IMR-90 (cell line): ENCODE results near the gene ITGB5. TPM values are rescaled to one million over a fixed set of nuclear protein-coding genes. Genes with fewer than 3 reads are reported as not detected.

Experiments used
- ATAC-seq: fragments of 200-7000 bp; cut with Tn5 transposase; 2 replicates; pipeline ENCODE4 v1.9.1; 2020; ENCODE audit warnings: low read depth, mild to moderate bottlenecking, moderate library complexity
- BruUV-seq: library from RNA; stranded (reverse); fragments of 400-500 nt; replicated peaks from 2 replicates; lab custom pipeline; 2021; lab: Mats Ljungman, UMichigan
- CTCF ChIA-PET: fragments of 300-600 bp; formaldehyde crosslinking; extraction: SDS; loops from one replicate; lab custom pipeline; 2021; ENCODE audit warnings: antibody characterized with exemption; lab: Yijun Ruan, JAX
- POLR2A ChIA-PET: fragments of 300-600 bp; sonication (Branson Sonifier 250); formaldehyde crosslinking; loops from one replicate; lab custom pipeline; 2022; ENCODE audit warnings: antibody characterized with exemption; ENCODE audit not compliant: unreplicated experiment; lab: Charles Lee
- DNase-seq: peaks from one replicate; pipeline ENCODE4 v3.0.0; 2013
- H2AFZ ChIP-seq: replicated peaks from 2 replicates; pipeline ENCODE3; 2013; ENCODE audit warnings: low read length, mild to moderate bottlenecking; ENCODE audit not compliant: poor library complexity
- H2AK5ac ChIP-seq: 2 replicates; pipeline ENCODE4 v1.6.1; 2013; ENCODE audit warnings: low read depth, low read length, inconsistent platforms
- H2AK9ac ChIP-seq: replicated peaks from 2 replicates; pipeline ENCODE3; 2013; ENCODE audit warnings: mild to moderate bottlenecking, low read depth, low read length, moderate library complexity; ENCODE audit not compliant: poor library complexity
- H2BK120ac ChIP-seq: 2 replicates; pipeline ENCODE4 v1.6.1; 2013; ENCODE audit warnings: low read depth, low read length, inconsistent platforms
- H2BK15ac ChIP-seq: 3 replicates; pipeline ENCODE4 v1.6.1; 2013; ENCODE audit warnings: low read depth, low read length, inconsistent platforms
- H2BK20ac ChIP-seq: 2 replicates; pipeline ENCODE4 v1.6.1; 2013; ENCODE audit warnings: low read depth, mild to moderate bottlenecking, inconsistent platforms, low read length, moderate library complexity
- H2BK5ac ChIP-seq: 2 replicates; pipeline ENCODE4 v1.6.1; 2013; ENCODE audit warnings: mild to moderate bottlenecking, low read depth, low read length, inconsistent platforms; ENCODE audit not compliant: poor library complexity, severe bottlenecking
- H3K14ac ChIP-seq: replicated peaks from 2 replicates; pipeline ENCODE4 v1.6.1; 2013; ENCODE audit warnings: low read depth, low read length, inconsistent platforms
- H3K18ac ChIP-seq: 2 replicates; pipeline ENCODE4 v1.6.1; 2013; ENCODE audit warnings: low read depth, low read length, control low read depth
- H3K23ac ChIP-seq: 2 replicates; pipeline ENCODE4 v1.6.1; 2013; ENCODE audit warnings: low read depth, low read length, inconsistent platforms
- H3K27ac ChIP-seq: 2 replicates; pipeline ENCODE4 v1.5.1; 2013; ENCODE audit warnings: mild to moderate bottlenecking, control low read depth, low read length; ENCODE audit not compliant: insufficient read depth
- H3K27me3 ChIP-seq: 2 replicates; pipeline ENCODE4 v1.6.1; 2013; ENCODE audit warnings: low read length; ENCODE audit not compliant: control insufficient read depth, insufficient read depth
- H3K36me3 ChIP-seq: 2 replicates; pipeline ENCODE4 v1.6.1; 2013; ENCODE audit warnings: low read length, mixed read lengths; ENCODE audit not compliant: control insufficient read depth, insufficient read depth
- H3K4ac ChIP-seq: 2 replicates; pipeline ENCODE4 v1.6.1; 2013; ENCODE audit warnings: low read depth, low read length, inconsistent platforms
- H3K4me1 ChIP-seq: 2 replicates; pipeline ENCODE4 v1.6.1; 2013; ENCODE audit warnings: low read length, mixed read lengths; ENCODE audit not compliant: control insufficient read depth, insufficient read depth
- H3K4me2 ChIP-seq: 2 replicates; pipeline ENCODE4 v1.6.1; 2013; ENCODE audit warnings: low read depth, mild to moderate bottlenecking, control low read depth, low read length, moderate library complexity
- H3K4me3 ChIP-seq: 2 replicates; pipeline ENCODE4 v1.5.1; 2013; ENCODE audit warnings: low read depth, mild to moderate bottlenecking, control low read depth, low read length, moderate library complexity; ENCODE audit not compliant: insufficient read depth
- H3K56ac ChIP-seq: 2 replicates; pipeline ENCODE4 v1.6.1; 2013; ENCODE audit warnings: low read length, inconsistent platforms; ENCODE audit not compliant: insufficient read depth; ENCODE audit errors: extremely low read depth
- H3K79me1 ChIP-seq, 2 experiments: 2 replicates each; pipeline ENCODE4 v1.6.1; 2013; ENCODE audit warnings: low read length in 2 of 2, inconsistent platforms in 1 of 2, low read depth in 1 of 2
- H3K9ac ChIP-seq: 2 replicates; pipeline ENCODE4 v1.6.1; 2013; ENCODE audit warnings: low read depth, low read length, control low read depth
- H3K9me1 ChIP-seq: 2 replicates; pipeline ENCODE4 v1.6.1; 2013; ENCODE audit warnings: low read length, inconsistent platforms; ENCODE audit not compliant: insufficient read depth
- H3K9me3 ChIP-seq: 2 replicates; pipeline ENCODE4 v1.6.1; 2013; ENCODE audit warnings: low read length; ENCODE audit not compliant: control insufficient read depth, insufficient read depth
- H4K20me1 ChIP-seq: 2 replicates; pipeline ENCODE4 v1.6.1; 2013; ENCODE audit warnings: low read length, inconsistent platforms; ENCODE audit not compliant: insufficient read depth
- H4K5ac ChIP-seq: 2 replicates; pipeline ENCODE4 v1.6.1; 2013; ENCODE audit warnings: mild to moderate bottlenecking, low read depth, low read length, control low read depth
- H4K8ac ChIP-seq, 2 experiments: 2 replicates each; pipeline ENCODE4 v1.6.1; 2013; ENCODE audit warnings: low read depth in 2 of 2, low read length in 2 of 2, control low read depth in 1 of 2, inconsistent platforms in 1 of 2
- H4K91ac ChIP-seq: 2 replicates; pipeline ENCODE4 v1.6.1; 2013; ENCODE audit warnings: low read depth, low read length, inconsistent platforms; ENCODE audit not compliant: insufficient read depth
- CEBPB ChIP-seq: IDR thresholded peaks from 2 replicates; pipeline ENCODE4 v1.6.1; 2012; ENCODE audit warnings: low read depth, low read length, improper control_type of control experiment
- MAZ ChIP-seq: IDR thresholded peaks from 2 replicates; pipeline ENCODE4 v1.6.1; 2012; ENCODE audit warnings: low read depth, mild to moderate bottlenecking, low read length, improper control_type of control experiment, moderate library complexity, borderline replicate concordance
- MXI1 ChIP-seq: IDR thresholded peaks from 2 replicates; pipeline ENCODE4 v1.6.1; 2012; ENCODE audit warnings: low read depth, mild to moderate bottlenecking, low read length, moderate library complexity, borderline replicate concordance
- NFE2L2 ChIP-seq: fragments of 150-350 bp; IDR thresholded peaks from 2 replicates; pipeline ENCODE4 v1.6.1; 2016; ENCODE audit warnings: low read depth, mild to moderate bottlenecking, low read length
- POLR2A ChIP-seq: IDR thresholded peaks from 2 replicates; pipeline ENCODE4 v1.6.1; 2012; ENCODE audit warnings: mild to moderate bottlenecking, low read depth, low read length
- RAD21 ChIP-seq: IDR thresholded peaks from 2 replicates; pipeline ENCODE4 v1.6.1; 2012; ENCODE audit warnings: low read length, improper control_type of control experiment
- RCOR1 ChIP-seq: IDR thresholded peaks from 2 replicates; pipeline ENCODE4 v1.6.1; 2012; ENCODE audit warnings: mild to moderate bottlenecking, low read length, improper control_type of control experiment; ENCODE audit not compliant: insufficient replicate concordance
- RFX5 ChIP-seq: IDR thresholded peaks from 2 replicates; pipeline ENCODE4 v1.8.0; 2012; ENCODE audit warnings: low read depth, mild to moderate bottlenecking, low read length, moderate library complexity
- SMC3 ChIP-seq: fragments of 150-350 bp; IDR thresholded peaks from 2 replicates; pipeline ENCODE4 v1.6.1; 2016; ENCODE audit warnings: low read depth, mild to moderate bottlenecking, antibody characterized with exemption, low read length, moderate library complexity
- USF2 ChIP-seq: fragments of 150-350 bp; IDR thresholded peaks from 2 replicates; pipeline ENCODE4 v1.6.1; 2017; ENCODE audit warnings: mild to moderate bottlenecking, antibody characterized with exemption, low read length, low read depth
- WGBS, 2 experiments: methylation state at CpG; one replicate each; pipeline versions ENCODE4 v1.1.5 to v1.1.7; 2013; ENCODE audit warnings: missing lambda C conversion rate in 2 of 2; ENCODE audit not compliant: insufficient read length in 1 of 2; ENCODE audit errors: extremely low coverage in 2 of 2; 5-methylcytosine and 5-hydroxymethylcytosine counted together
- dilution Hi-C: fragments of 300-500 bp; cut with HindIII; formaldehyde crosslinking; loops from one replicate; pipeline ENCODE4 v1.14.3; 2018; ENCODE audit warnings: low sequenced_read_pairs; ENCODE audit not compliant: unreplicated experiment
- in situ Hi-C: fragments of 300-500 bp; cut with MboI; formaldehyde crosslinking; loops from 3 replicates; pipeline ENCODE4 v1.14.3; 2019; ENCODE audit warnings: low sequenced_read_pairs, inconsistent platforms, mixed read lengths
- intact Hi-C: fragments of 100-400 bp; cut with micrococcal nuclease; formaldehyde crosslinking; loops from 2 replicates; pipeline ENCODE4 v1.10.0; 2022
- polyA plus RNA-seq, 3 experiments: library from polyadenylated mRNA; depleted of rRNA; stranded (reverse); fragments of >200 nt; gene quantifications; 2 replicates each; pipeline ENCODE4 v1.2.3, GENCODE V29; 2012; ENCODE audit warnings: low replicate concordance in 1 of 3
- total RNA-seq: library from RNA; depleted of rRNA; stranded (reverse); fragments of >200 nt; gene quantifications from 2 replicates; pipeline ENCODE4 v1.2.3, GENCODE V29; 2012
- TF ChIP-seq, protein P1 (sequence below): conservative IDR thresholded peaks from 2 replicates; pipeline ENCODE4 v1.5.1; 2012; ENCODE audit warnings: mild to moderate bottlenecking, low read depth, low read length, improper control_type of control experiment
- TF ChIP-seq, protein P2 (sequence below): fragments of 150-350 bp; IDR thresholded peaks from 2 replicates; pipeline ENCODE4 v1.6.1; 2016; ENCODE audit warnings: low read depth, mild to moderate bottlenecking, low read length, moderate library complexity, borderline replicate concordance

The ITGB5 gene
- total and polyA plus RNA-seq, 2 of the 4 experiments (the other 2 are of a cell fraction): 85.0 to 101 TPM

DNA sequence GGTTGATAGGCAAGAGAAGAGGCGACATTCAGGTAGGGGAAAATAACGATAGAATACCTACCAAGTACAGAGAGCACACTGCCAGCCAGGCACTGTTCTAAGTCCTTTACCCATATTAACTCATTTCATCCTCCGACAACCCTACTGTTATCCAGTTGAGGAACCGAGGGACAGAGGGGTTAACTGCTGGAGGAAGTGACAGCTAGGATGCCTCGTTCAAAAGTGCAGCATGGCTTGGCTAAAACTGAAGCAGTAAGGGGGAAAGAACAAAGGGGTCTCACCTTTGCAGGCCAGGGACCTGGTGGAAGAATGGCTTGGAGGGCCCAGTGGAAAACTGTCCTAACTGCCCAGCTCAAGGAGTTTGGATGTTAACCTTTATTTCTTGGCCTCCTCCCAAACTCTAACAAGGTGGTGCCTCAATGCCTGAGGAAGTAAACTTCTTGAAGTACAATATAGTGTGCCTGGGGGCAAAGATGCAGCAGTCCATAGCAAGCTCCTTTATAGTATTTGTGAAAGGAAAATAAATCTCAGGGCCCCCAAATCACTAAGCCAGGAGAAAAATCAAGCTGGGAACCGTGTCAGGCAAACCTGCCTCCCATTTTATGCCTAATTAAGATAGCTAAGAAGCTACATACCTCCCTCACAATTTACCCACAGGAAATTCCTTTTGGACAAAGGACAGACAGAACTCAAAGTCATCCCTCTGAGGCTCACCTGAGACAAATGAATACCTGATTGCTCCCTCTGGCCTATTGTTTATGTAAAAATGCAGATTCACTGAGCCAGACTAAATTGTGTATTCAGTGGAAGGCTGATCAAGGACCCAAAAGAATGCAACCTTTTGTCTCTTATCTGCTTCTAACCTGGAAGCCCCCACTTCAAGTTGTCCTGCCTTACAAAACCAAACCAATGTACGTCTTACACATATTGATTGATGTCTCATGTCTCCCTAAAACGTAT lies 1.6 kb upstream of the ITGB5 start:
- peaks cover 7% of the 10 kb centered on the region for H3K4me1 ChIP-seq
- no peaks in the 10 kb centered on the region for H4K20me1 ChIP-seq
- H3K27me3 ChIP-seq: no peaks in the 10 kb centered on the region
- peak overlapping the region; percentile 49; the same call in 1 of the 2 replicates for H3K4ac ChIP-seq
- no peak for ATAC-seq
- H4K8ac ChIP-seq: no peak overlapping the region
- dilution Hi-C loops (loop anchor here (25.0 kb wide), 1 partner anchor 126 kb away; no protein-coding TSS in a partner anchor), in situ Hi-C loops (no loop called here), intact Hi-C loops (loop anchor here (5.0 kb wide), 2 partner anchors 56 to 126 kb away; no protein-coding TSS in a partner anchor)
- H3K18ac ChIP-seq: no peak overlapping the region
- ChIA-PET CTCF (no interaction called here), POLR2A (no interaction called here)
- no peak overlapping the region for H2BK5ac ChIP-seq
- H3K36me3 ChIP-seq: no peaks in the 10 kb centered on the region; the same call in 1 of the 2 replicates
- H3K14ac ChIP-seq: no peak overlapping the region
- no TSS peak for BruUV-seq
- 60% methylated on average over 2 of the region's 8 CpGs; no CpG with 5 or more reads in 1 of the 2 experiments for WGBS, 2 experiments
- H2AK9ac ChIP-seq: no peak overlapping the region
- H3K9me1 ChIP-seq: peaks cover 15% of the 10 kb centered on the region
- no peak overlapping the region for H2AFZ ChIP-seq
- no peak overlapping the region for H3K9ac ChIP-seq
- no peak overlapping the region for H4K5ac ChIP-seq
- no peak overlapping the region for H4K91ac ChIP-seq
- no peak overlapping the region for H2BK20ac ChIP-seq
- no peak for DNase-seq
- no peak overlapping the region for H3K4me2 ChIP-seq
- H3K27ac ChIP-seq: no peak overlapping the region
- H2BK120ac ChIP-seq: no peak overlapping the region
- no peak overlapping the region for H3K56ac ChIP-seq
- TF ChIP-seq CEBPB (no peak), SMC3 (no peak), MXI1 (no peak), NFE2L2 (no peak), RCOR1 (no peak), RAD21 (no peak), RFX5 (no peak), MAZ (no peak), POLR2A (no peak), USF2 (no peak)
- TF ChIP-seq, protein P1, sequence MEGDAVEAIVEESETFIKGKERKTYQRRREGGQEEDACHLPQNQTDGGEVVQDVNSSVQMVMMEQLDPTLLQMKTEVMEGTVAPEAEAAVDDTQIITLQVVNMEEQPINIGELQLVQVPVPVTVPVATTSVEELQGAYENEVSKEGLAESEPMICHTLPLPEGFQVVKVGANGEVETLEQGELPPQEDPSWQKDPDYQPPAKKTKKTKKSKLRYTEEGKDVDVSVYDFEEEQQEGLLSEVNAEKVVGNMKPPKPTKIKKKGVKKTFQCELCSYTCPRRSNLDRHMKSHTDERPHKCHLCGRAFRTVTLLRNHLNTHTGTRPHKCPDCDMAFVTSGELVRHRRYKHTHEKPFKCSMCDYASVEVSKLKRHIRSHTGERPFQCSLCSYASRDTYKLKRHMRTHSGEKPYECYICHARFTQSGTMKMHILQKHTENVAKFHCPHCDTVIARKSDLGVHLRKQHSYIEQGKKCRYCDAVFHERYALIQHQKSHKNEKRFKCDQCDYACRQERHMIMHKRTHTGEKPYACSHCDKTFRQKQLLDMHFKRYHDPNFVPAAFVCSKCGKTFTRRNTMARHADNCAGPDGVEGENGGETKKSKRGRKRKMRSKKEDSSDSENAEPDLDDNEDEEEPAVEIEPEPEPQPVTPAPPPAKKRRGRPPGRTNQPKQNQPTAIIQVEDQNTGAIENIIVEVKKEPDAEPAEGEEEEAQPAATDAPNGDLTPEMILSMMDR: no peak
- TF ChIP-seq, protein P2, sequence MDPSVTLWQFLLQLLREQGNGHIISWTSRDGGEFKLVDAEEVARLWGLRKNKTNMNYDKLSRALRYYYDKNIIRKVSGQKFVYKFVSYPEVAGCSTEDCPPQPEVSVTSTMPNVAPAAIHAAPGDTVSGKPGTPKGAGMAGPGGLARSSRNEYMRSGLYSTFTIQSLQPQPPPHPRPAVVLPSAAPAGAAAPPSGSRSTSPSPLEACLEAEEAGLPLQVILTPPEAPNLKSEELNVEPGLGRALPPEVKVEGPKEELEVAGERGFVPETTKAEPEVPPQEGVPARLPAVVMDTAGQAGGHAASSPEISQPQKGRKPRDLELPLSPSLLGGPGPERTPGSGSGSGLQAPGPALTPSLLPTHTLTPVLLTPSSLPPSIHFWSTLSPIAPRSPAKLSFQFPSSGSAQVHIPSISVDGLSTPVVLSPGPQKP: no peak
- H3K23ac ChIP-seq: 0 out of 2 replicates have a peak overlapping the region, but pooled peaks have one; percentile 15
- peaks cover 2 to 22% of the 10 kb centered on the region in 2 experiments; a peak in 3 of 4 replicates for H3K79me1 ChIP-seq
- H2AK5ac ChIP-seq: no peak overlapping the region; the same call in 1 of the 2 replicates
- H3K9me3 ChIP-seq: no peaks in the 10 kb centered on the region
- no peak overlapping the region for H2BK15ac ChIP-seq
- no peak overlapping the region for H3K4me3 ChIP-seq
